OCI-LY3 (cell line): ENCODE data around the gene ERI3.

ENCODE experiments used
- H2AFZ ChIP-seq: fragments of 200-600, 300-600 bp; shearing (Covaris generic); 2 replicates; pipeline ENCODE4 v1.6.0; 2014; ENCODE audit warnings: antibody characterized with exemption, low read depth, low read length
- H3K27ac ChIP-seq: fragments of 200-600, 300-600 bp; sonication (generic); 2 replicates; pipeline ENCODE4 v1.5.1; 2014; ENCODE audit warnings: mild to moderate bottlenecking, low read length, moderate library complexity, mixed read lengths
- H3K27me3 ChIP-seq: fragments of 200-600, 300-600 bp; sonication (generic); 2 replicates; pipeline ENCODE4 v1.6.1; 2014; ENCODE audit warnings: low read depth, low read length, mixed read lengths
- H3K36me3 ChIP-seq: fragments of 200-600, 300-600 bp; sonication (generic); replicated peaks from 2 replicates; pipeline ENCODE3; 2014; ENCODE audit warnings: low read depth, low read length, mixed read lengths
- H3K4me1 ChIP-seq: fragments of 300-600, 200-600 bp; sonication (generic); 2 replicates; pipeline ENCODE4 v1.6.1; 2014; ENCODE audit warnings: low read length, mixed read lengths
- H3K4me2 ChIP-seq: fragments of 200-600, 300-600 bp; sonication (generic); 2 replicates; pipeline ENCODE4 v1.6.1; 2014; ENCODE audit warnings: low read length, mixed read lengths
- H3K4me3 ChIP-seq: fragments of 300-600, 200-600 bp; sonication (generic); 2 replicates; pipeline ENCODE4 v1.5.1; 2014; ENCODE audit warnings: antibody characterized with exemption, mild to moderate bottlenecking, low read length, moderate library complexity
- H3K79me2 ChIP-seq: fragments of 300-600, 200-600 bp; shearing (Covaris generic); 2 replicates; pipeline ENCODE4 v1.6.1; 2014; ENCODE audit warnings: mild to moderate bottlenecking, low read length, mixed read lengths
- H3K9ac ChIP-seq: fragments of 300-600, 200-600 bp; shearing (Covaris generic); 2 replicates; pipeline ENCODE4 v1.6.0; 2014; ENCODE audit warnings: mild to moderate bottlenecking, low read length, moderate library complexity
- H3K9me3 ChIP-seq: fragments of 200-600, 300-600 bp; shearing (Covaris generic); 2 replicates; pipeline ENCODE4 v1.6.1; 2014; ENCODE audit warnings: low read length, mixed read lengths; ENCODE audit not compliant: insufficient read depth
- H4K20me1 ChIP-seq: fragments of 200-600, 300-600 bp; sonication (generic); 2 replicates; pipeline ENCODE4 v1.6.1; 2016; ENCODE audit warnings: low read length, mixed read lengths; ENCODE audit not compliant: insufficient read depth
- EZH2phosphoT487 ChIP-seq: fragments of 200-600 bp; shearing (Covaris generic); IDR thresholded peaks from 2 replicates; pipeline ENCODE4 v1.6.1; 2018; ENCODE audit warnings: antibody characterized with exemption, mixed run types, low read depth
- TF ChIP-seq, protein P1 (sequence below): fragments of 200-600, 300-600 bp; sonication (generic); IDR thresholded peaks from 2 replicates; pipeline ENCODE4 v1.5.1; 2014; ENCODE audit warnings: antibody characterized with exemption, low read length, low read depth

The ERI3 gene

DNA sequence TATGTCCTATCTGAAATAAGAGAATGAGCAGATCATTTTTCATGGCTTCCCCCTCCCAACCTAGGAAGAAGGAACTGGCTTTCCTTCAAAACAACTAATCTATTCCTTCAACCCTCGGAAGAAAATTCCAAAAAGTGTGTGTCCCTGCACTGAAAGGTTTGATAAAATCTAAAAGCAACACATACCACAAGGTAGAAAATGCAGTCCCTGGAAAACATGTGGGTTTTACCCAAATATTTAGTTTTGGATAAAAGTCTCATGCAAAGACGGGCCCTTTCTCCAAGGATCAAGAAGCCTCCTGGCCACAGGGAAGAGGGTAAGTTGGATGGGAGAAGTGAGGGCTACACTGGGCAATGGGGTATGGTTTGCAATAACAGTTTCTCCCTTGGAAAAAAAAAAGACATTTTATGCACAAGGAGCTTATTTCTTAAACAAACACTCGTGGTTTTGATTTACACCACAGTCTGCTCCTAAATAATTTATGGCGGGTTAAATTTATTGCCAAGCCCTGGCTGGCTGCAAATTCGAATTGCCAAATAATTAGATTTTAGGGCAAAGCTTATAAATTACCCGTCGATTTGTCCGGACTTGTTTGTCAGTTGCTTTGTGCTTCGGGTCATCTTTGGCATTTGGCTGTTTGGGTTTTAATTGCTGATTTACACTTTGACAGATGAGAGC, 28.9 kb downstream of the ERI3 start:
- no peak overlapping the region for H3K4me3 ChIP-seq
- no peaks in the 10 kb centered on the region for H3K9me3 ChIP-seq
- no peak overlapping the region for H3K27ac ChIP-seq
- no peak for TF ChIP-seq EZH2phosphoT487
- TF ChIP-seq, protein P1, sequence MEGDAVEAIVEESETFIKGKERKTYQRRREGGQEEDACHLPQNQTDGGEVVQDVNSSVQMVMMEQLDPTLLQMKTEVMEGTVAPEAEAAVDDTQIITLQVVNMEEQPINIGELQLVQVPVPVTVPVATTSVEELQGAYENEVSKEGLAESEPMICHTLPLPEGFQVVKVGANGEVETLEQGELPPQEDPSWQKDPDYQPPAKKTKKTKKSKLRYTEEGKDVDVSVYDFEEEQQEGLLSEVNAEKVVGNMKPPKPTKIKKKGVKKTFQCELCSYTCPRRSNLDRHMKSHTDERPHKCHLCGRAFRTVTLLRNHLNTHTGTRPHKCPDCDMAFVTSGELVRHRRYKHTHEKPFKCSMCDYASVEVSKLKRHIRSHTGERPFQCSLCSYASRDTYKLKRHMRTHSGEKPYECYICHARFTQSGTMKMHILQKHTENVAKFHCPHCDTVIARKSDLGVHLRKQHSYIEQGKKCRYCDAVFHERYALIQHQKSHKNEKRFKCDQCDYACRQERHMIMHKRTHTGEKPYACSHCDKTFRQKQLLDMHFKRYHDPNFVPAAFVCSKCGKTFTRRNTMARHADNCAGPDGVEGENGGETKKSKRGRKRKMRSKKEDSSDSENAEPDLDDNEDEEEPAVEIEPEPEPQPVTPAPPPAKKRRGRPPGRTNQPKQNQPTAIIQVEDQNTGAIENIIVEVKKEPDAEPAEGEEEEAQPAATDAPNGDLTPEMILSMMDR, result no peak
- H2AFZ ChIP-seq, result no peak overlapping the region
- no peaks in the 10 kb centered on the region for H4K20me1 ChIP-seq
- H3K36me3 ChIP-seq, result no peaks in the 10 kb centered on the region
- no peak overlapping the region for H3K9ac ChIP-seq
- H3K4me2 ChIP-seq, result no peak overlapping the region
- H3K27me3 ChIP-seq, result no peaks in the 10 kb centered on the region
- no peaks in the 10 kb centered on the region for H3K4me1 ChIP-seq
- no peaks in the 10 kb centered on the region for H3K79me2 ChIP-seq

DNA sequence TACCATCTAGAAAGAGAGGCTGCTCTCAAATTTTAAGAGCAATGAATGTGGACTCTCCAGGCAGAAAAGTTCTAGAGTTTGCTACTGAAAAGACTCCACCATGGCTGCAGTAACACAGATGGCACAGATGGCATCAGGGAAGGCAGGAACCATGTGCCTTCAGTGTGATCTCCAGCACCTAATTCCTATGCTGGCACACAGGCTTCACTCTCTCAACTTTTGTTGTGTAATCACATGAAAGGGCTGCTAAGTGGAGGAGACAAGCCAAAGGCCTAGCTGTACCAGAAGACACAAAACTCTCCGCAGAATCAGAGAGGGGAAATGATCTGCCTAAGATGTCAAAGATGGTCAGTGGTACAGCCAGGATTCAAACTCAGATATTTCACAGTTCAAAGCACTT, 31.1 kb downstream of the ERI3 start:
- peaks cover 1% of the 10 kb centered on the region for H3K36me3 ChIP-seq
- no peak overlapping the region for H3K4me2 ChIP-seq
- H3K27ac ChIP-seq, result no peak overlapping the region
- TF ChIP-seq, protein P1, result no peak
- no peak for TF ChIP-seq EZH2phosphoT487
- H3K9ac ChIP-seq, result no peak overlapping the region
- H3K27me3 ChIP-seq, result no peaks in the 10 kb centered on the region
- no peaks in the 10 kb centered on the region for H3K9me3 ChIP-seq
- no peak overlapping the region for H2AFZ ChIP-seq
- H3K4me3 ChIP-seq, result no peak overlapping the region
- no peaks in the 10 kb centered on the region for H4K20me1 ChIP-seq
- no peaks in the 10 kb centered on the region for H3K4me1 ChIP-seq
- no peaks in the 10 kb centered on the region for H3K79me2 ChIP-seq

DNA sequence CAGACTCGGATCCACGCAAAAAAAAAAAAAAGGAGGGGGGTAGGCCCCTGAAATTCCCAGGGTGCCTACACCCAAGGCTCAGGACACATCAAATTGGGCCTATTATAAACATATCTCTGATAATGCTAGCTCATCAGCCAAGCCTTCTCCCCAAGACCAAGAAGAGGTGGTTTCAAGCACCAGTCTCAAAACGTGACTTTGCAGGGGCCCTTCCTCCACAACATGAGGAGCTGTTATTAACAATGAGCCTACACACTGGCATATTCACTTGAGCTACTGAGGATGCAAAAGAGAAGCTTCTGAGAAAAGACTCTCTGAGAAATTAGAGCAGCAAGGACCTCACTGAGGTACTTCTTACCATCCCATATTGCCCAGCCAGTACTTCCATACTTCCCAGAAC, 32.7 kb downstream of the ERI3 start:
- Histone ChIP-seq H3K4me1 (peaks cover 6% of the 10 kb centered on the region), H4K20me1 (peaks cover 7% of the 10 kb centered on the region), H3K9me3 (no peaks in the 10 kb centered on the region), H3K4me3 (no peak overlapping the region), H3K27me3 (no peaks in the 10 kb centered on the region), H3K79me2 (no peaks in the 10 kb centered on the region), H3K4me2 (no peak overlapping the region), H3K27ac (no peak overlapping the region), H3K9ac (no peak overlapping the region), H3K36me3 (peaks cover 8% of the 10 kb centered on the region), H2AFZ (no peak overlapping the region)
- TF ChIP-seq, protein P1, result no peak
- TF ChIP-seq EZH2phosphoT487, result no peak

DNA sequence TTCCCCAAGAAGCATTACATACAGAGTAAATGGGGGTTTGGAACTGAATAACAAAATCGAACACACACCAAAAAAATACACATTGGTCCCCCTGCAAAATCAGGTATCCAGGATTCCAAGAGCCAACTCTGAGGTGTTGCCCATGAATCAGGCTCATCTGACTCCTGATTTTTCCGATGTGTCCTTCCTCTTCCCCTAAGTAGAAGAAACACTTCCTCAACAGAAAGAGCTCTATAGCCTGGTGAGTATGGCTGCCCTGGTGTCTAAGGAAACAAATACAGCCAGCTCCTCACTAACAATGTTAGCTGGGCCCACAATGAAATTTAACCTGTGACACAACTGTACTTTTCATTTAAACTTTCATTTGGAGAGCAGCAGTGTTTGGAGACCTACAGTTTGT, 33.6 kb downstream of the ERI3 start:
- peaks cover 7% of the 10 kb centered on the region for H4K20me1 ChIP-seq
- no peak overlapping the region for H3K27ac ChIP-seq
- H3K9ac ChIP-seq, result no peak overlapping the region
- H3K36me3 ChIP-seq, result peaks cover 12% of the 10 kb centered on the region
- H3K4me3 ChIP-seq, result no peak overlapping the region
- H3K79me2 ChIP-seq, result no peaks in the 10 kb centered on the region
- no peaks in the 10 kb centered on the region for H3K9me3 ChIP-seq
- TF ChIP-seq, protein P1, result no peak
- no peak for TF ChIP-seq EZH2phosphoT487
- H3K27me3 ChIP-seq, result no peaks in the 10 kb centered on the region
- H3K4me1 ChIP-seq, result peaks cover 6% of the 10 kb centered on the region
- H2AFZ ChIP-seq, result no peak overlapping the region
- H3K4me2 ChIP-seq, result no peak overlapping the region
